Mesenteric fat pad (tissue), 1 donor: Measurements from ENCODE around the gene MAPK14. TPM values are rescaled to one million over a fixed set of nuclear protein-coding genes. Genes with fewer than 3 reads are reported as not detected.

Experiments
- DNase-seq: peaks from one replicate; pipeline ENCODE4 v3.0.0-alpha.2; 2020; ENCODE audit warnings: low spot score
- total RNA-seq: library from RNA; stranded (reverse); fragmentation: NEBNext Ultra II Directional; extraction: Animal tissue kit (Norgen Biotek cat#: 25700); gene quantifications from one replicate; pipeline ENCODE4 v1.2.1, GENCODE V29; 2021
- donor health status: DM: yes; HTN: yes; CAD: no.

Gene MAPK14
- total RNA-seq, 1 donor from 2014 or later = 94.4 TPM

- no peak for DNase-seq
Observed at GRCh38 chr6:36035225-36035624, 7.6 kb downstream of the MAPK14 start.

GRCh38 chr6:36038120-36038876, 10.7 kb downstream of the MAPK14 start:
- no peak for DNase-seq

- DNase-seq = no peak
Observed at GRCh38 chr6:36039112-36039511, 11.5 kb downstream of the MAPK14 start.

DNA sequence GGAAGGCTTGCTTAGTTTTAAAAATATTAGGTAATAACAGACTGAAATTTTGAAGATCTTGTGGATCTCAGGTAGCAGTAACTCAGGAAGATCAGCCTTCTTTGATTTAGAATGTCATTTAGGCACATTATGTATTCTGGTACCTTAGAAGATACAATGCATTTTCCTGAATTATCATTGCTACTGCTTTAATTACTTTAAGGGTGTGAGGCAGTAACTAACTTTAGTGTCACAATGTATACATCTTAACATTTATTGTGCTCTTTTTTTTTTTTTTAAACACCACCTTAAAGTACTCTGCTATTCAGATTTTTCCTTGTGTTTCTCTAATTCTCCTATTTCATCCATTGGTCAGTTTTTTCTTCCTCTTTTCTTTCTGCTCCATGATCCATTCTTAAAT, 13.3 kb downstream of the MAPK14 start:
- no peak for DNase-seq

GRCh38 chr6:36042618-36043260, 15.1 kb downstream of the MAPK14 start:
- DNase-seq = no peak

DNA sequence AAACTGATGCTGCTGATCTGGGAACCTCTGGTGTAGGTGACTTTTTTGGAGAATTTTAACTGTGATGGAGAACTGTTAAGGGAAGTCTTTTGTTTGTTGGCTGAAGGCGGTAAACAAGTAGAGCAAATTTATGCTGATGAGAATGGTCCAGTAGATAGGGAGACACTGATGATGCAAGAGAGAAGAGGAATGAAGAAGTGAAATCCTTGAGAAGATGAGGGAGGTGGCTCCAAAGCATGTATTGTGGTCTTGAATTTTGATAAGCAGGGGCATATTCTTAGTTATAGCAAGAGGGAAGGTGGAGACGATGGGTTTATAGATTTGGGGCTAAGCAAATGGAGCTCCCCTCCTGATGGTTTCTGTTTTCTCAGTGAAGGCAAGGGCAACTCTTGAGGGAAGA, 22.0 kb downstream of the MAPK14 start:
- no peak for DNase-seq

DNA sequence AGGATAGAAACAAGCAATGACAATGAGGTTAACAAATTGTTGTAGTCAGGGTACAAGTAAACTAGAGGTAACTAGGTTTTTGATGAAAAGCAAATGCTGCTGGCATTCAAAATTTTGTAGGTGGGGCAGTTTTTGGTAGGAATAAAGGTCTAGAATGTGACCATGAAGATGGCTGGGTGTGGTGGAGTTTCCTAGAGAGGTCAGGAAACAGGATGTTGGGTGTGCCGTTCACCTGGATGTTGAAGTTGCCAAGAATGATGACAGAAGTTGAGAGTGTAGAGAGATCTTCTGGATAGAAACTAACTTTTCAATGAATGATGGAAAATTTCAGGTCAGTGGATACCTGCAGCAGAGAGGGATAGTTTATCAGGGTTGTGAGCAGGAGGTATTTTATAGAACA, 22.7 kb downstream of the MAPK14 start:
- no peak for DNase-seq

- DNase-seq = no peak
Observed at GRCh38 chr6:36050947-36051710, 23.5 kb downstream of the MAPK14 start.

DNA sequence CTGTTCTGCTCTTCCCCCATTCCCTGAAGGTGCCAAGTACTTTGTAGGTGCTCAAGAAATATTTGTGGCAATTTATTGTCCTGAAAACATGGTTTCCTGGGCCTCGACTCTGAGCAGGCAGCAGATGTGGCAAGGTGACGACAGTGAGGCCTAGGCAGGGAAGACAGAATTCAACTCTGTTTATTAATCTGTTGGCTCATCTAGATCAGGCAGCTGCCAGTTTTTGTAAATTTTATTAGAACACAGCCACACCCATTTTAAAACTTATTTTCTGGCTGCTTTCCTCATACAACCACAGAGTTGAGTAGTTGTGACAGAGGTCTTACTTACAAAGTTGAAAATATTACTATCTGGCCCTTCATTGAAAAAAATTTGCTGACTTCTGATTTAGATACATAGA, 24.5 kb downstream of the MAPK14 start:
- DNase-seq = no peak

- DNase-seq = no peak
Observed at GRCh38 chr6:36053878-36054277, 26.3 kb downstream of the MAPK14 start.

DNA sequence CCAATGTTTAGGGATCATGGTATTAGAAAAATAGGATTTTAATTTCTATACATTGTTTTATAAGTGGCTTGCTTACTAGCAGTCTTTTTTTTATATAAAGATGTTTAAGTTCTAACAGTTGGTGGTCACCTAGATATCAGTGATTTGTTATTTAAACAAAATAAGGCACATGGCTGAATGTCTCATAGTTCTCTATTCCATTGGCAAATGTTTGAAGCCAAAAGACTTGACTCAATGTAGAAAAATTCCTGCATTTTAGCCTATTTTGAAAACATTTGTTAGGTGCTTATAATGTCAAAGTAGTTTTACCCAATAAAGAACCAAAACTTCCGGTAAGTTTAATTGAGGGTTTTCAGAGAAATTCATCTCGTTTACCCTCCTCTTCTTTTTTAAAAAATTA, 26.8 kb downstream of the MAPK14 start:
- no peak for DNase-seq

DNA sequence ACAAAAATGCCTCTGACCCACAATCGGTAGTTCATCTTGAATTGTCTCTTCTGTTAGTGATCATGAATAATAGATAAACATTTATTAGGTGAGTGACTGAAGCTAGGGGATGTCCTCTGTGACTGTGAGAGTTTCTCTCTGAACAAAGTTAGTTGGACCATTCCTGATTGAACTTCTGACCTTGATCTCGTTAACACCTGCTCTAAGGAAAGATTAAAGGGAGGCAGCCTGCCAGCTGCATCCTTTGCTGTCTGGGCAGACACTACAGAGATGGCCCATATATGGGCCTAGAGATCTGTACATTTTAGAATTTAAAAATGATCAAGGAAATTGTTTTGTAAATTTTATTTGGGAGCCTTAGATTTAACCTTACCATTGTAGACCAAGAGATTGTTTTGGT, 27.3 kb downstream of the MAPK14 start:
- no peak for DNase-seq

DNA sequence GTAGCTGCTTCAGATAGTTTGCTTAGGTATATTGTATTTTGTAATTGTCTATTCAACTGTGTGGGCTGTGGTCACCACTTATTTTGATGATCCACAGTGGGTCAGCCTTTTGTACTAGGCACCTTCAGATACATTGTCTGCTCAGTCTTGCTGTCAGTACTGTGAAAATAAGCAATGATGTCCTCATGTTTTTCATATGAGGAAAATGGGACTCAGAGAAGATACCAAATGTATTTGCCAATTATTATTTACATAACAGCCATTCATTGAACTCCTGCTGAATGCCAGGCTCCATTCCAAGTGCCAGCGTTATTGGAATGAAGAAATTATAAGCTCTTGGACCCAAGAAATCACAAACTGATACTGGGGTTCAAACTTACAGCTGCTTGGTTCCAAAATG, 28.6 kb downstream of the MAPK14 start:
- DNase-seq = no peak

DNA sequence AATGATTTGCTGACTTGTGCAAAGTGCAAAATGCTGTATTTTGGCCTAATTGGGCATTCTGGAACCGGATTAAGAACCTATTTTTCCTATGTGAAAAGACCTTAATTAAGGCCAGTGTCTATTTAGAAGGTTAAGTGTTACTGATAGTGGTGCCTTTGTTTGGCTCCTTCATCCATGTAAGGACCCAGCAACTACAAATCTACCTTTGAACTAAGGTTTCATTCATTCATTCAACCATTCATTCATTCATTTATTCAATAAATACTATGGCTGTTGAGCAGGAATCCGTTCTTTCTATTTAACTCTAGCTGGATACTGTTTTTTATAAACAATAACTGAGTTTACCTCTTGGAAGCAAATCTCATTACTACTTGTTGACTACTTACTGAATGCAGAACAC, 33.6 kb downstream of the MAPK14 start:
- DNase-seq = no peak

DNA sequence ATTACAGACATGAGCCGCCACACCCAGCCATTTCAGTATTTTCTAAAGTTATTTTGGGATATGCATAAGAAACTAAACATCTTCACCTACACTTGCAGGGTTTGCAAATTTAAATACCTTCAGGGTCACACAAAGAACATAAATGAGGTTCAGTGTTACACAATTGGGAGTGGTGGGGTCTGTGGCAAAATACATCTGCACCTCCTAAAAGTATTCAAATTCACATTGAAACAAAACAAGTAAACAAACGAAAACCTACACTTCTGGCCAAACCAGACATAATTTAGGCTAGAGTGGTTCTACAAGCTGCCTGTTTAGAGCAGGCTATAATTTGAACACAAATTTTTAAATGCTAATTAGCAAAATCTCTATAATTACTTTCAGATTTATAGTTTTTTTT, 34.6 kb downstream of the MAPK14 start:
- no peak for DNase-seq

GRCh38 chr6:36063318-36064060, 35.9 kb downstream of the MAPK14 start:
- DNase-seq = no peak

DNA sequence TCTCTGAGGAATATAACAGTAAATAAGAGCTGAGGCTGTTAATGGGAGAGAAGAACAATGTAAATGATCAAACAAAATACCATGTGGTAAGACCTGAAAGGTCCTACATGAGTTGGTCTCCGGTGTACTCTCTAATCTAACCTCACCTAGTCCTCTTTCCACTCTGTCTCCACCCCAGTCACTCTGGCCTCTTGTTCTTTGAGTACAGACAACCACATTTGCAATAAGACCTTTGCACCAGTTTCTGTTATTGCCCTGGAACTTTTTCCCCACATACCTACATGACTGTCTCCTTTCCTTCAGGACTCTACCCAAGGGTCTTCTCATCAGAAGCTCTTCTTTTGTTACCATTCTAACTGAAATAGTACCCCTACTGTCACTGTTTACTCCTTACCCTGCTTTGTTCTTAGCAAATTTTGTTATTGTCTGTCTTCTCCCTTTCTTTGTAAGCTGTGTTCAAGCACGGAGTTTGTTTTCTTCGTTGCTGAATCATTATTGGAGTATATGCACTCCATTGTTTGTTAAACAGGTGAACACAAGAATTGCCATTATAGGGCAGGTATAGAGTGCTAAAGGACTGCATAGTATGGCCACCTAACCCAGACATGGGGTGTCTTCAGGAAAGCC, 37.3 kb downstream of the MAPK14 start:
- DNase-seq = no peak

DNA sequence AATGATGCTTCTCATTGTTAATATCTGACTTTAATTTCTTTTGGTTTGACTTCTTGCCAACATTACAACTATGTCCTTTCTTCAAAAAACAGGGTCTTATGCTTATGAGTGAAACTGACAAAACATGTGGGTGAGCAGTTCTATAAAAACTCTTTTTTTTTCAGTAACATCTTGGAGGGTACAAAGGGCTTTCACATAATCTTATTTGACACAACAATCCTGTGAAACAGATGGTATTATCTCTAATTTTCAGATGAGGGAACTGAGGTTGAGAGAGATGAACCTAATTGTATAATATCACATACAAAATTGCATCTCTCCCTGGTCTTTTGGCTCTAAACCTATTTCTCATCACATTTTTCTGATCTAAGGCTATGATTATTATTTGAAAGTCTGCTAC, 38.3 kb downstream of the MAPK14 start:
- DNase-seq = no peak

DNA sequence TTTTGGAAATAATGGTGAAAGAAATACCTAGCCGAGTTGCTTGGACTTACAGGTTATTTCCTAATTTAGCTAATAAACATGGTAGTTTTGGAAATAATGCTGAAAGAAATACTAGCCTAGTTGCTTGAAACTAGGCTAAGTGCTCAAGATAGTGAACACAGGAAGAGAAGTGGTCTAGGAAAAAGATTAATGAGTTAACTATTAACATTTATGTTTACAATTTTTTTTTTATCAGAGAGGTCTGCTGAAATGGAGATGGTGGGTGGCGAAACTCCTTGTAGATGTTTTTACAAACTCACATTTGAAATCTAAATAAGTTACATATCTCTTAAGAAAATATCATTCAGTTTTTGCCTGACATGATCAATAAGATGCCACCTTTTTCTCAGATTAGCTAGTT, 39.2 kb downstream of the MAPK14 start:
- no peak for DNase-seq

DNA sequence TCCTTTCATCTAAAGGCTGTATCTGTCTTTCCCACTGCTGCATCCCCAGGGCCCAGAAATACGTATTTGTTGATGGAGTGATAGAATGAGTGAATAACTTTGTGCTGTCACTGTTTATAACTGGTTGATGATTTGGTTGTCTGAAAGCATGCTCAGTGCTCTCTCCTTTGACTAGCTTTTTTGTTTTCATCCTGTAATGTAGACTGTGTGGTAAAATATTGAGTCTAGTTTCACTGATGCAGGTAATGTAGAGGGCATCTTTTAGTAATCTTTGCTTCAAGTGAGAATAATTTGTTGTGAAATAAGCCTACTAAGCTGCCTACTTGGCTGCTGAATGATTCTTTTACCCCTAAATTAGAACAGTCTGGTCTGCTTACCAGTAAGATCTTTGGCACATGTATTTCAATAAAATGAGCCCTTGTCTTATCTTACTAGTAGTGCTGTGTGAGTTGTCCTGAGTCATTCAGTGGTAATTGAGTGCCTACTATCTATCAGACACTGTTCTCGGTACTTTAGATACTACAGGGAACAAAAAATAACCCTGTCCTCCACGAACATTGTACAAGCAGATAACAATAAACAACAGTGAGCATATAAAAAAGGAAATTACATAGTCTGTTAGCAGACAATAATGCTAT, 39.9 kb downstream of the MAPK14 start:
- no peak for DNase-seq

GRCh38 chr6:36068012-36068392, 40.4 kb downstream of the MAPK14 start:
- DNase-seq = no peak
